HG03575 (cell line): ENCODE data around the gene TSPAN18.

Experiments
- ATAC-seq: cut with Tn5 transposase; IDR thresholded peaks from one replicate; pipeline ENCODE4 v1.9.1; 2021; ENCODE audit not compliant: unreplicated experiment, insufficient number of reproducible peaks, low FRiP score; ENCODE audit errors: extremely low read depth

TSPAN18 gene

GRCh38 chr11:44952500-44953260 lies 225.9 kb downstream of the TSPAN18 start:
- no peak for ATAC-seq

GRCh38 chr11:44954051-44954906 lies 227.5 kb downstream of the TSPAN18 start:
- no peak for ATAC-seq

GRCh38 chr11:44955015-44955738 lies 228.4 kb downstream of the TSPAN18 start:
- ATAC-seq, result no peak

- ATAC-seq, result no peak
Measured at GRCh38 chr11:44957040-44957515, 230.3 kb downstream of the TSPAN18 start.

- no peak for ATAC-seq
Measured at GRCh38 chr11:44957776-44958564, 231.2 kb downstream of the TSPAN18 start.

GRCh38 chr11:44959064-44959463 lies 232.3 kb downstream of the TSPAN18 start:
- no peak for ATAC-seq

- no peak for ATAC-seq
Measured at GRCh38 chr11:44960200-44960845, 233.6 kb downstream of the TSPAN18 start.

- no peak for ATAC-seq
Measured at GRCh38 chr11:44962464-44962863, 235.7 kb downstream of the TSPAN18 start.

- ATAC-seq, result no peak
Measured at GRCh38 chr11:44963136-44963535, 236.4 kb downstream of the TSPAN18 start.

GRCh38 chr11:44963948-44964347 lies 237.2 kb downstream of the TSPAN18 start:
- no peak for ATAC-seq

- no peak for ATAC-seq
Measured at GRCh38 chr11:44964526-44965209, 237.9 kb downstream of the TSPAN18 start.

- no peak for ATAC-seq
Measured at GRCh38 chr11:44966694-44967093, 239.9 kb downstream of the TSPAN18 start.

GRCh38 chr11:44967930-44968496 lies 241.3 kb downstream of the TSPAN18 start:
- no peak for ATAC-seq

- no peak for ATAC-seq
Measured at GRCh38 chr11:44968510-44968909, 241.7 kb downstream of the TSPAN18 start.

- ATAC-seq, result no peak
Measured at GRCh38 chr11:44969651-44970252, 243.0 kb downstream of the TSPAN18 start.

GRCh38 chr11:44970293-44970692 lies 243.5 kb downstream of the TSPAN18 start:
- no peak for ATAC-seq

GRCh38 chr11:44971185-44971584 lies 244.4 kb downstream of the TSPAN18 start:
- ATAC-seq, result no peak
